HG03159 (cell line): Measurements from ENCODE around the gene FBXL14.

Source experiments
- ATAC-seq: cut with Tn5 transposase; IDR thresholded peaks from one replicate; pipeline ENCODE4 v1.9.1; 2021; ENCODE audit warnings: mild to moderate bottlenecking, moderate library complexity; ENCODE audit not compliant: unreplicated experiment

FBXL14 gene, protein sequence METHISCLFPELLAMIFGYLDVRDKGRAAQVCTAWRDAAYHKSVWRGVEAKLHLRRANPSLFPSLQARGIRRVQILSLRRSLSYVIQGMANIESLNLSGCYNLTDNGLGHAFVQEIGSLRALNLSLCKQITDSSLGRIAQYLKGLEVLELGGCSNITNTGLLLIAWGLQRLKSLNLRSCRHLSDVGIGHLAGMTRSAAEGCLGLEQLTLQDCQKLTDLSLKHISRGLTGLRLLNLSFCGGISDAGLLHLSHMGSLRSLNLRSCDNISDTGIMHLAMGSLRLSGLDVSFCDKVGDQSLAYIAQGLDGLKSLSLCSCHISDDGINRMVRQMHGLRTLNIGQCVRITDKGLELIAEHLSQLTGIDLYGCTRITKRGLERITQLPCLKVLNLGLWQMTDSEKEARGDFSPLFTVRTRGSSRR

DNA sequence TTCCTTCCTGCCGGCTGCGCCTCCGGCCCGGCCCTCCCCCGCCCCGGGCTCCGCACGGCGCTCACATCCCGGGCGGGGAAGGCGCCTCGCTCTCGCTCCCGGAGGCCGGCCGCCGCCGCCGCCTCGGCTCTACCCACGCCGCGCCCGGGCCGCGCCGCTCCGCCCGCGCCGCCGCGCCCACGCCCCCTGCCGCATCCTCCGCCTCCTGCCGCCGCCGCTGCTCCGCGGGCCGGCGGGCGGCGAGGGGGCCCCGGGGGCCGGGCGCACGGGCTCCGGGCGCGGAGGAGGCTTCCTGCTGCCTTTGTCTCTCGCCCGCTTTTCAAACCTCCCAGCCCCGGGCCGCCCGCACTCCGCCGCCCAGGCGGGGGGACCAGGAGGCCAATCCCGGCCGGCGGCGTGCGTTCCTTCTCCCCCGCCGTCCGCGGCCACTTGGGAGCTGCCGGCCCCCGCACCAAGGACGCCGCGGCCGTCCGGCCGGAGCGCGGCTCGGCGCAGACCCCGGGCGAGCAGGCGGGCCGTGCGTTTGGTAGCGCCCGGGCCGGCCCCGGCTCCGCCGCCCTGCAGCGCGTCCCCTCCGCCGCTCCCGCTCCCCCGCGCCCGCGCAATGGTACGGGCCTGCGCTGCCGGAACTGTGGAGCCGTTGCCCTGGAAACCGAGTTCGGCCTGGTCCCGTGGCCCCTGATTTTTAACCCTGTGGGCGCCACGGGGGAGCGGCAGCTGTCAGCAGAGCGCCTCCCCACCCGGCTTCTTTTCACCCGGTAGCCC, at the start of gene FBXL14:
Gene FBXL14, minus strand, starts transcription at position 321 of the 765 bp plus-strand sequence. CDS start 515 bp downstream, outside the sequence.
- ATAC-seq = peak; percentile 52

DNA sequence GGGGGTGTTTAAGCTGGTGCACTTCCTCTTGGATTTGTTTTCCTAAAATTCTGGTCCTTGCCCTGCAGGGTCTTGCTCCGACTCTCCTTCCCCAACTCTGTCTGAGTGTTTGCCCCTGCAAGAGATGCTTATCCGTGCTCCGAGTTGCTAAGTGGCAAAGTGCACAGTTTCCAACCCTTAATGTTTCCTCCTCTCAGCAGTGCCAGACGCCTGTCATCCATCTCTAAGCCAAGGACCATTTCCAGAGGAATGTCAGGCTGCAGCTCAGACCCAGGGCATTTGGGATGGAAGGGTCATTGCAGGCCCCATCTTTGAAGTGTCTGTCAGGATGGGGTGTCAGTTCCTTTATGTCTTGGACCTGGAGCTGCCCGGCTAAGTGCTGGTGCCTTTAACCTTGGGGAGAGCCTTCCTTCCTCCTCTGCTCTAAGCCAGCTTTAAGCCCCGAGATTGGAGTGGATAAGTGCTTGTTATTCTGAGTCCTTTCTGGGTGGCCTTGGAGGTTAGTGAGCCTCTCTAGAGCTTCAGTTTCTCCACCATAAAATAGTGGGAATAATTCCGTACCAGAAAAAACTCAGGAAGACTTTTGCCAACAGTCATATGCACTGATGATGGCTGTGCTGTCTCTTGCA, 49.6 kb upstream of the FBXL14 start:
- no peak for ATAC-seq

DNA sequence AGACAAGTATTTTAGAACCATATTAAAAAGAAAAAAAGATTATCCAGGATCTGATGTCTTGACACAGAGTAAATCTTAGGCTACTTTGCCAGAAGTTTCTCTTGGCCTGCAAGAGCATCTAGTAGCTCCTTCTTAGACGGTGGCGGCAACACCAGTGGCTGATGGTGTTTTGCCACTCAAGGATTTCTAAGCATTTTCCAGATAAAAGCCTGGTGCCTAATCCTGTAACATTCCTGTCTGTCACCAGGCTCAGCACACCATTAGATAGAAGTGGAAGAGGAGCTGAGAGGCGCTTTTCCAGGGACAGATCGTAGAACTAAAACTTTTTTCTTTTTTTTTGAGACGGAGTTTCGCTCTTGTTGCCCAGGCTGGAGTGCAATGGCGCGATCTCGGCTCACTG, 48.7 kb upstream of the FBXL14 start:
- no peak for ATAC-seq

DNA sequence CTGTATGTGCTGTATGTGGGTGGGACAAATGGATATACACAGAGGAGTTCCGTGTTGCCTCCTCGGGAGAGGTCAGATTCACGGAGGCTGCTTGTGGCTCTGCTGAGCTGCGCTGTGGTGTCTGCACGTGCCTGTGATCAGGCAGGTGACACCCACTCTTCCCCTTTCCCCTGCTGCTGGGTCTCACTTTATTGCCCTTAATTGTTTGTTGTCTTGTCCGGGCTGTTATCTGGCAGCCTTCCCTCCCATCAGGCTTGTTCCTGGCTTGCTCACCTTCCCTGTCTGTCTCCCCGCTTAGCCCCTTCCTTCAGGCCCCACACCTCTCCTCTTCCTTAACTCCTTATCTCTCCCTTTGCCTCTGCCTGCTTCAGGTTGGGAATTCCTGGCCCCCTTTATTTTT, 48.1 kb upstream of the FBXL14 start:
- no peak for ATAC-seq

GRCh38 chr12:1640328-1641234, 46.2 kb upstream of the FBXL14 start:
- no peak for ATAC-seq

DNA sequence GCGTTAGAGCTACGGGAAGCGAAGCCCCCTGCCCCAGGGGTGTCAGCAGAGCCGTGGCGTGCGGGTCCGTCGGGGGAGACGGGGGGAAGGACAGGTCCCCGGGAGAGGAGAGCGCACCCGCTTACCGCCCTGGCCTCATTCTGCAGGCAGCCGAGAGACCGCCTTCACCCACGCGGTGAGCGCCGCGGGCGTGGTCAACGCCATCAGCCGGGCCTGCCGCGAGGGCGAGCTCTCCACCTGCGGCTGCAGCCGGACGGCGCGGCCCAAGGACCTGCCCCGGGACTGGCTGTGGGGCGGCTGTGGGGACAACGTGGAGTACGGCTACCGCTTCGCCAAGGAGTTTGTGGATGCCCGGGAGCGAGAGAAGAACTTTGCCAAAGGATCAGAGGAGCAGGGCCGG, 45.2 kb upstream of the FBXL14 start:
- ATAC-seq = no peak

- ATAC-seq = no peak
Observed at GRCh38 chr12:1638203-1638602, 43.8 kb upstream of the FBXL14 start.

GRCh38 chr12:1635301-1636095, 41.1 kb upstream of the FBXL14 start:
- no peak for ATAC-seq

GRCh38 chr12:1634590-1635191, 40.3 kb upstream of the FBXL14 start:
- no peak for ATAC-seq

DNA sequence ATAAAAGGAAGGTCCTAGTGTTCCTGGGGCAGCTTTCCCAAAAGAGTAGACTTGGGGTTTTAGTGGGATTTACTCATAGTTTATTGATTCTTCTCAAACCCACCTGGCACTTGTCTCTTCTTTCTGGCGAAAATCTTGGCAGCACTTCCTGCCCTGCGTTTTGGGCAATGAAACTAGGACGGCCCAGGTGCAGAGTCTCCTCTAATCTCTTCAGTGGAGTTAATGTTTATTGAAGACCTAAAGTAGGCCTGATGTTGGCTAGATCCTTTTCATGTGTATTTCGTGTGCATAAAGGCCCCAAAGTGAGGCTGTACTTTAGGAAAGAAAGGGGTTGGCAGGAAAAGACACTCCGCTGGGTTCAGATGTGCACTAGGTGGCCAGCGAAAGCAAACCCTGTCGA, 39.8 kb upstream of the FBXL14 start:
- ATAC-seq = no peak

DNA sequence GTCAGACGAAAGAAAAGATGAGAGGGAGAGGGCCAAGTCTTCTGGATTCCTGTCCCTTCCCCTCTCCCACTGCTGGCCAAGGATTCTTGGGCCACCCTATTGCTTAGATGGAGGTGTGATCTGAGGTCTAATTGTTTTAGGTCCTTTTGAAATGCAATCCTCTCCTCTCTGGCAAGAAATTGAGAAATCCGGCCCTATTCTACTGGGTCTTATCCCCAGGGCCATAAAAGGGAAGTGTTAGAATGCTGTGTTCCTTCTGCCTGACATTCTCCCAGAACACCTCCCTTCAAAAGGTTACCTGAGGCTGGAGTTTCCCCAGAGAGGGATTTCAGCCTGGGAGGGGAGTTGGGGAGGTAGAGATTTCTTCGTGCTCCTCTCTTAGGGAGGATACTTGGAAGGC, 39.1 kb upstream of the FBXL14 start:
- no peak for ATAC-seq

DNA sequence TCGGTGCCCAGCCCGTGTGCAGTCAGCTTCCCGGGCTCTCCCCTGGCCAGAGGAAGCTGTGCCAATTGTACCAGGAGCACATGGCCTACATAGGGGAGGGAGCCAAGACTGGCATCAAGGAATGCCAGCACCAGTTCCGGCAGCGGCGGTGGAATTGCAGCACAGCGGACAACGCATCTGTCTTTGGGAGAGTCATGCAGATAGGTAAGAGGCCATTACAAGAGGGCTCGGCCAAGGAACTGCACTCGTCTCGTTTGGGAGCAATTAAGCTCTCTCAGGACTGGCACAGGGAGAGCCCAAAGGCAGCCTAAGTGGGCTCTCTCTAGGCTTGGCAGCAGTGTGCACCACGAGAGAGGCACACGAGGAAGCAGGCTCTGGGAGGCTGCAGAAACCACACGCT, 38.3 kb upstream of the FBXL14 start:
- ATAC-seq = no peak

GRCh38 chr12:1630827-1631591, 36.6 kb upstream of the FBXL14 start:
- no peak for ATAC-seq

DNA sequence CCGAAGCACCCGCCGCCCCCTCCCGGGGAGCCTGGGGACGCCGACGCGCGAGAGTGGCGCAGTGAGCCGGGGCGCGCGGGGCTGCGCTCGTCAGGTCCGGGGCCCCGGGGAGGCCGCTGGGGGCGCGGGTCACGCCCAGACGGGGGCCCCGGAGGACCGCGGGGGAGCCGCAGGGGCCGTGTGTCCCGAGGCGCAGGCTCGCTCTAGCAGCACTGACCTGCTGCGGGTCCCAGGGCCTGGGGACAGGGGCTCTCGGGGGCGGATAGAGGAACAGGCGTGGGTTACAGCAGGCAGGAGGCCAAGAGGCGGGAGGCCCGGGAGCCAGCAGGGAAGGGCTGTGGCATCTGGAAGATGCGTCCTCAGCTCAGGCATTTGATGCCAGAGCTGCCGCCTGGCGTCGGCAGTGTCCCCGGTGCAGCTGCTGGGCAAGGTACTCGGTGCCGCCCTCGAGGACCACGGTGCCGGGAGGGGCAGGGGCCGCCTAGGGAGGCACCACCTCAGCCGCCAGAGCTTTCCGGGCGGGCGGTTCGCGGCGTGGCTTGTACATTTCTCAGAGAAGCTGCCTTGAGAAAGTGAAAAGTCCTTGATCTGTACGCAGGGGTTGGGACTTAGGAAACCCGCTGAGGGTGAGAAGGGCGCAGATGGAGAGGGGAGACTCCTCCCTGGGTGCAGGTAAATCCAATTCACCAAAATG, 35.9 kb upstream of the FBXL14 start:
- ATAC-seq = no peak

DNA sequence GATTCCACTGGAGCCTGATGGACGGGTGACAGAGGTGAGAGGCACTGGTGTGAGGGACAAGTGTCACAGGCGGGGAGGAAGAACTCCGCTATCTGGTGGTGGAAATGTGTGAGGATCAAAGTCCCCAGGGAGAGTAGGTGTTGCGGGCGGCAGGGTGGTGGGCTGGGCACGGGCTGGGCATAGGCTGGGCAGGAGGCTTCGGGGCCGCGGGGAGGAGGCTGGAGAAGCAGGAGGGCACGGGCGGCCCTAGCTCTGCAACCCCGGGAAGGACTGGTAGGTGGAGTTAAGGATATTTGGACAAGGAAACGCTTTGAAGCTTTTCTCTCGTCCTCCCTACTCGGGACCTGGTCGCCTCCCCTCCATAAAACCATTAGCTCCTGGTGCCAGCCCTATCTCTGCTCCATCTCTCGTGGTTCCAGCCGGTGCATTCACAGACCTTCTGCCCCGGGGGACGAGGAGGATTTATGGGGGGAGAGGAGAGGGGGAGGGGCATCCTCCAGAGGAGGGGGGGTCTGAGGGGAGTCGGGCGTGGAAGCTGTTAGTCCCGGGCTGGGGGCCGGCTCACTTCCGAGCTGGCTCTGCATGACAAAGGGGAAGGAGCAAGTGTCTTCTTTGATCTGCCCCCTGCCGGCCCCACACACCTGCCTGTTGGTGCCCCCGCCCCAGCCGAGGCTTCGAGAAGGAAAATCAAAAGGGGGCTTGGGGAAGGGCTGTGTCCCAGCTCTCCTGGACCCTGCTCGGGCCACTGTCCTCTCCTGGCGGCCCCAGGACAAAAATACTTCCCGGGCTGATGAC, 35.2 kb upstream of the FBXL14 start:
- ATAC-seq = no peak

DNA sequence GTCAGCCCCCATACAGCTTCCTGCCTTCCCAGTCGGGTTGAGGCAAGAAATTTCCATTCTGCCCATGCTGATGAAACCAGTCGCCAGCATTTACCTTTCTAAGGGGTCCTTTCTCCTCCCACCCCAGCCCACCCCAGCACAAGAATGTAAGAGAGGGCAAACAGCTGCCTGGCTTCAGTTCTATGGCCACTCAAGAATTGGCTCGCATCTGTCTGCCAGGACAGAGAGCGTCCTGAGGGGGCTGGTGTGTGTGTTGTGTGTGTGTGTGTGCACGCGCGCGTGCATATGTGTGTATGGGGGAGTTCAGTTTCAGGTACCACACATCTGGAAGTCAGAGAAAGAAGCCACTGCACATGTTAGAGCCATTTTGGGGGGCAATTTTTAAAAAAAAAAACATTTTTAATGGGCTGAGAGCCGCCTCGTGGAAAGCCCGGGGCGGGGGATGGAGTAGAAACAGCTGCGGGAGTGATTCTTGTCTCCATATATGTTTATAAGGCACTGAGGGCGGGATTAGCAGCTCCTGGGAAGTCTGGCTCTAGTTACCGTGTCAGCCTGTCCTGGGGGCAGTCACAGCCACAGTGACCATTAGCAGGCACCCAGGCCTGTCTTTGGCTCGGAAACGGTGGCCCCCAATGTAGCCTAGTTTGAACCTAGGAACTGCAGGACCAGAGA, 34.4 kb upstream of the FBXL14 start, which contains the start of gene WNT5B:
Gene WNT5B, plus strand, starts transcription at position 566 of the 672 bp plus-strand sequence. CDS start 2,124 bp downstream, outside the sequence.
- ATAC-seq = no peak

GRCh38 chr12:1622406-1622805, 28.0 kb upstream of the FBXL14 start:
- ATAC-seq = no peak
